22Rv1 (cell line): Measurements from ENCODE around the gene TGM1.

Experiments used
- H3K27ac ChIP-seq: fragments of 450-650 bp; 2 replicates; pipeline ENCODE4 v1.5.1; 2017
- CTCF ChIP-seq: fragments of 450-650 bp; IDR thresholded peaks from 2 replicates; pipeline ENCODE4 v1.5.1; 2017; ENCODE audit warnings: mild to moderate bottlenecking
- ZFX ChIP-seq: fragments of 450-650 bp; IDR thresholded peaks from 2 replicates; pipeline ENCODE4 v1.6.1; 2017; ENCODE audit warnings: antibody characterized with exemption, borderline replicate concordance

Gene TGM1

GRCh38 chr14:24216345-24216699 lies 46.7 kb downstream of the TGM1 start:
- peak overlapping the region; percentile 96 for H3K27ac ChIP-seq
- TF ChIP-seq CTCF (no peak), ZFX (no peak)

- TF ChIP-seq CTCF: peak; percentile 84
- no peak for TF ChIP-seq ZFX
- H3K27ac ChIP-seq: peak within 1 kb of the TSS; percentile 96
Measured at GRCh38 chr14:24215495-24216344, 47.3 kb downstream of the TGM1 start, which contains the start of gene MDP1. TSS of gene MDP1 (minus strand) at chr14:24216066. CDS start at chr14:24215955, 111 bp downstream.

GRCh38 chr14:24213866-24214662 lies 48.9 kb downstream of the TGM1 start:
- peak overlapping the region; percentile 96 for H3K27ac ChIP-seq
- TF ChIP-seq CTCF: no peak
- no peak for TF ChIP-seq ZFX

GRCh38 chr14:24212924-24213865 lies 49.8 kb downstream of the TGM1 start, which contains the start of gene CHMP4A:
TSS of gene CHMP4A (minus strand) at chr14:24213488. CDS start at chr14:24213439, 49 bp downstream.
- peak within 1 kb of the TSS; percentile 96 for H3K27ac ChIP-seq
- TF ChIP-seq ZFX: no peak
- TF ChIP-seq CTCF: no peak

- TF ChIP-seq CTCF (no peak), ZFX (no peak)
- peak overlapping the region; percentile 96; the same call in 1 of the 2 replicates for H3K27ac ChIP-seq
Measured at GRCh38 chr14:24211311-24211710, 51.7 kb downstream of the TGM1 start.

- H3K27ac ChIP-seq: no peak overlapping the region
- TF ChIP-seq CTCF: no peak
- TF ChIP-seq ZFX: no peak
Measured at GRCh38 chr14:24207625-24208024, 55.4 kb downstream of the TGM1 start.
